HFF-Myc (cell line): ENCODE data around the gene HDAC6.

Experiments used
- DNase-seq: peaks from one replicate; pipeline ENCODE4 v3.0.0-alpha.2; 2011; ENCODE audit warnings: low read depth; ENCODE audit errors: extremely low read depth
- H3K4me3 ChIP-seq: replicated peaks from 2 replicates; pipeline ENCODE4 v1.5.1; 2011; ENCODE audit warnings: low read depth, mild to moderate bottlenecking, control low read depth, low read length
- CTCF ChIP-seq: IDR thresholded peaks from 2 replicates; pipeline ENCODE4 v1.5.1; 2012; ENCODE audit warnings: mild to moderate bottlenecking, low read depth, low read length, control low read depth; ENCODE audit errors: missing control alignments

HDAC6 gene

DNA sequence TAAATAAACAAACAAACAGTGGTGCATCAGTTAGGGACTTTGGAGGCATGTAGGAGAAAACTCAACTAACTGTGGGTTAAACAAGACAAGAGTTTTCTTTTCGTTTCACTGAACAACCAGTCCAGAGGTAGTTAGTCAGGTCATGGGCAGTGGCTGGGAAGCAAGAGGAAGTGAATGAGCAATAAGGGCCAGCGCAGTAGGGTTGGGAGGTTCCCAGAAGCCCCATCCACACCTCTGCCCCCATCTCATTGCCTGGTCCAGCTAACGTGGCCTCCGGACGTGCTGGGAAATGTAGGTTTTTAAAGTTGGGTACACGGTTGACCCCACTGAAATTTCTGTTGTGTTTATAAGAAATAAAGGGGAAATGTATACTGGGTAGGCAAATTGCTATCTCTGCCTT, 31.6 kb upstream of the HDAC6 start:
- H3K4me3 ChIP-seq = no peak overlapping the region
- no peak for TF ChIP-seq CTCF
- DNase-seq = no peak

GRCh38 chrX:48772602-48773001, 29.3 kb upstream of the HDAC6 start:
- no peak overlapping the region for H3K4me3 ChIP-seq
- TF ChIP-seq CTCF = no peak
- DNase-seq = no peak

- H3K4me3 ChIP-seq = no peak overlapping the region
- no peak for DNase-seq
These were observed 24.9 kb upstream of the HDAC6 start for GRCh38 chrX:48776818-48777439.

DNA sequence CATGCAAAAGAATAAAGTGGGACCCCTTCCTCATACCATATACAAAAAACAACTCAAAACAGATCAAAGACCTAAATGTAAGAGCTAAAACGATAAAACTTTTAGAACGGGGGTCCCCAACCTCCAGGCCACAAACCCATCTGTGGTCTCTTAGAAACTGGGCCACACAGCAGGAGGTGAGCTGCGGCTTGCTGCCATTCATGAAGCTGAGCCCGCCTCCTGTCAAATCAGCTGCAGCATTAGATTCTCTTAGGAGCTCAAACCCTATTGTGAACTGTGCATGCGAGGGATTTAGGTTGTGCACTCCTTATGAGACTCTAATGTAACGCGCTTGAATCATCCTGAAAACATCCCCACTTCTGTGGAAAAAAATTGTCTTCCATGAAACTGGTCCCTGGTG, 22.5 kb upstream of the HDAC6 start:
- no peak overlapping the region for H3K4me3 ChIP-seq
- TF ChIP-seq CTCF = no peak
- no peak for DNase-seq

More at GRCh38 chrX:48776818-48777439, 24.9 kb upstream of the HDAC6 start:
- TF ChIP-seq CTCF = no peak

DNA sequence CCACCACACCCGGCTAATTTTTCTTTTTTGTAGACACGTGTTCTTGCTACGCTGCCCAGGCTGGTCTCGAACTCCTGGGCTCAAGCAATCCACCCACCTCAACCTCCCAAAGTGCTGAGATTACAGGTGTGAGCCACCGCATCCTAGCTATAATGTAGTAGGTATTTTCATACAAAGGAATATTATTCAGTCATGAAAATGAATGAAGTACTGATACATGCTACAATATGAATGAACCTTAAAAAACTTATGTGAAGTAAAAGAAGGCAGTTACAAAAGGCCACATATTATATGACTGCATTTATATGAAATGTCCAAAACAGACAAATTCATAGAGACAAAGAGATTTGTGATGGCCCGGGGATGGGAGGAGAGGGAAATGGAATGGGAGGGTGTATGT, 20.2 kb upstream of the HDAC6 start:
- no peak overlapping the region for H3K4me3 ChIP-seq
- DNase-seq = no peak
- TF ChIP-seq CTCF = no peak

DNA sequence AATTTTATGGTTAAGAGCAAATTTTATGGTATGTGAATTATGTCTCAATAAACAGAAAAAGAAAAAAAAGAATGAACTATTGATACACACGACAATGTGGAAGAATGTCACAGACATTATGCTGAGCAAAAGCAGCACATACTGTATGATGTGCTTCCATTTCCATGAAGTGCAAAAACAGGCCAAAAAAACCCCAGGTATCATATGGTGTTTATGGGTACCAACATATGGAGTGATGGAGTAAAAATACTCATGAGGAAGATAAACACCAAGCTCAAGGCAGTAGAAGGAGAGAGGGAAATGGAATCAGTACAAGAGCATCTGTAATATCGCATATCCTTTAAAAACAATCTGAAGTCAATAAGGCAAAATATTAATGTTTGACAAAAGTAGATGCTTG, 19.7 kb upstream of the HDAC6 start:
- H3K4me3 ChIP-seq = no peak overlapping the region
- DNase-seq = no peak
- no peak for TF ChIP-seq CTCF

GRCh38 chrX:48782795-48783194, 19.1 kb upstream of the HDAC6 start:
- no peak for TF ChIP-seq CTCF
- no peak for DNase-seq
- no peak overlapping the region for H3K4me3 ChIP-seq
